OCI-LY1 (cell line): ENCODE data around the gene NPAS1.

Experiments used
- H2AFZ ChIP-seq: fragments of 200-600 bp; sonication (generic), shearing (Covaris generic); 2 replicates; pipeline ENCODE4 v1.6.0; 2014; ENCODE audit warnings: antibody characterized with exemption, mild to moderate bottlenecking, low read length
- H3F3A ChIP-seq: fragments of 200-600 bp; sonication (generic), shearing (Covaris generic); 2 replicates; pipeline ENCODE4 v1.6.0; 2014; ENCODE audit warnings: mild to moderate bottlenecking, antibody characterized with exemption, low read length, moderate library complexity; ENCODE audit not compliant: insufficient read depth
- H3K27ac ChIP-seq: fragments of 200-600 bp; sonication (generic); 2 replicates; pipeline ENCODE4 v1.5.1; 2014; ENCODE audit warnings: low read length, mixed run types, mild to moderate bottlenecking, low read depth; ENCODE audit not compliant: poor library complexity, severe bottlenecking
- H3K27me3 ChIP-seq: fragments of 200-600 bp; sonication (generic); 2 replicates; pipeline ENCODE4 v1.6.0; 2014; ENCODE audit warnings: antibody characterized with exemption, mild to moderate bottlenecking, low read length, moderate library complexity; ENCODE audit not compliant: insufficient read depth
- H3K36me3 ChIP-seq: fragments of 200-600 bp; sonication (generic); 2 replicates; pipeline ENCODE4 v1.6.1; 2014; ENCODE audit warnings: mild to moderate bottlenecking, antibody characterized with exemption, low read length, moderate library complexity, mixed read lengths; ENCODE audit not compliant: insufficient read depth
- H3K4me1 ChIP-seq: fragments of 200-600 bp; sonication (generic); 2 replicates; pipeline ENCODE4 v1.5.1; 2014; ENCODE audit warnings: mild to moderate bottlenecking, low read length, moderate library complexity; ENCODE audit not compliant: insufficient read depth, severe bottlenecking
- H3K4me2 ChIP-seq: fragments of 200-600 bp; sonication (generic), shearing (Covaris generic); 2 replicates; pipeline ENCODE4 v1.6.1; 2014; ENCODE audit warnings: low read length
- H3K4me3 ChIP-seq: fragments of 200-600 bp; sonication (generic); 2 replicates; pipeline ENCODE4 v1.5.1; 2014; ENCODE audit warnings: low read length, low read depth, mild to moderate bottlenecking, mixed read lengths; ENCODE audit not compliant: poor library complexity, severe bottlenecking
- H3K79me2 ChIP-seq: fragments of 200-600 bp; shearing (Covaris generic); 2 replicates; pipeline ENCODE4 v1.6.1; 2016; ENCODE audit warnings: mixed run types, low read length, mixed read lengths; ENCODE audit not compliant: insufficient read depth
- H3K9ac ChIP-seq: fragments of 200-600 bp; sonication (generic), shearing (Covaris generic); 2 replicates; pipeline ENCODE4 v1.6.1; 2014; ENCODE audit warnings: mild to moderate bottlenecking, low read length, mixed read lengths
- H3K9me2 ChIP-seq: fragments of 200-600 bp; sonication (generic), shearing (Covaris generic); 2 replicates; pipeline ENCODE4 v1.6.1; 2014; ENCODE audit warnings: low read depth, mild to moderate bottlenecking, low read length, mixed read lengths
- H3K9me3 ChIP-seq: fragments of 200-600 bp; shearing (Covaris generic); 2 replicates; pipeline ENCODE4 v1.6.1; 2014; ENCODE audit warnings: low read length, mixed read lengths
- H4K20me1 ChIP-seq: fragments of 200-600 bp; sonication (generic), shearing (Covaris generic); 2 replicates; pipeline ENCODE4 v1.6.0; 2016; ENCODE audit warnings: mild to moderate bottlenecking, low read length; ENCODE audit not compliant: insufficient read depth
- EZH2 ChIP-seq: fragments of 200-600 bp; sonication (generic), shearing (Covaris generic); IDR thresholded peaks from 2 replicates; pipeline ENCODE4 v1.8.0; 2017; ENCODE audit warnings: borderline replicate concordance, mixed run types, mild to moderate bottlenecking, antibody characterized with exemption, low read length, moderate library complexity, mixed read lengths
- TF ChIP-seq, protein P1 (sequence below): fragments of 200-600 bp; sonication (generic), shearing (Covaris generic); IDR thresholded peaks from 2 replicates; pipeline ENCODE4 v1.5.1; 2017; ENCODE audit warnings: mild to moderate bottlenecking, antibody characterized with exemption, low read length, moderate library complexity, mixed read lengths

NPAS1 gene

GRCh38 chr19:47084879-47085439 is 65.3 kb downstream of the NPAS1 start:
- Histone ChIP-seq H3K4me2 (no peak overlapping the region), H3K9me3 (no peaks in the 10 kb centered on the region), H3K9ac (no peak overlapping the region), H2AFZ (no peak overlapping the region), H3K36me3 (peaks cover 97% of the 10 kb centered on the region), H3K9me2 (no peaks in the 10 kb centered on the region), H3K4me3 (no peak overlapping the region), H3K4me1 (no peaks in the 10 kb centered on the region), H3K27ac (no peak overlapping the region), H3F3A (no peaks in the 10 kb centered on the region), H3K27me3 (no peaks in the 10 kb centered on the region), H3K79me2 (no peaks in the 10 kb centered on the region), H4K20me1 (no peaks in the 10 kb centered on the region)
- TF ChIP-seq, protein P1, sequence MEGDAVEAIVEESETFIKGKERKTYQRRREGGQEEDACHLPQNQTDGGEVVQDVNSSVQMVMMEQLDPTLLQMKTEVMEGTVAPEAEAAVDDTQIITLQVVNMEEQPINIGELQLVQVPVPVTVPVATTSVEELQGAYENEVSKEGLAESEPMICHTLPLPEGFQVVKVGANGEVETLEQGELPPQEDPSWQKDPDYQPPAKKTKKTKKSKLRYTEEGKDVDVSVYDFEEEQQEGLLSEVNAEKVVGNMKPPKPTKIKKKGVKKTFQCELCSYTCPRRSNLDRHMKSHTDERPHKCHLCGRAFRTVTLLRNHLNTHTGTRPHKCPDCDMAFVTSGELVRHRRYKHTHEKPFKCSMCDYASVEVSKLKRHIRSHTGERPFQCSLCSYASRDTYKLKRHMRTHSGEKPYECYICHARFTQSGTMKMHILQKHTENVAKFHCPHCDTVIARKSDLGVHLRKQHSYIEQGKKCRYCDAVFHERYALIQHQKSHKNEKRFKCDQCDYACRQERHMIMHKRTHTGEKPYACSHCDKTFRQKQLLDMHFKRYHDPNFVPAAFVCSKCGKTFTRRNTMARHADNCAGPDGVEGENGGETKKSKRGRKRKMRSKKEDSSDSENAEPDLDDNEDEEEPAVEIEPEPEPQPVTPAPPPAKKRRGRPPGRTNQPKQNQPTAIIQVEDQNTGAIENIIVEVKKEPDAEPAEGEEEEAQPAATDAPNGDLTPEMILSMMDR = no peak
- TF ChIP-seq EZH2 = no peak

- no peak overlapping the region for H3K27ac ChIP-seq
- no peaks in the 10 kb centered on the region for H3K9me3 ChIP-seq
- no peak overlapping the region for H3K4me3 ChIP-seq
- H4K20me1 ChIP-seq = no peaks in the 10 kb centered on the region
- H3F3A ChIP-seq = no peaks in the 10 kb centered on the region
- H2AFZ ChIP-seq = no peak overlapping the region
- H3K27me3 ChIP-seq = no peaks in the 10 kb centered on the region
- no peak overlapping the region for H3K4me2 ChIP-seq
- H3K4me1 ChIP-seq = no peaks in the 10 kb centered on the region
- H3K36me3 ChIP-seq = peaks cover 97% of the 10 kb centered on the region
- no peaks in the 10 kb centered on the region for H3K9me2 ChIP-seq
- no peak for TF ChIP-seq EZH2
- TF ChIP-seq, protein P1 = no peak
- H3K79me2 ChIP-seq = no peaks in the 10 kb centered on the region
- H3K9ac ChIP-seq = no peak overlapping the region
Measured at GRCh38 chr19:47086280-47086679, 66.6 kb downstream of the NPAS1 start.

- no peaks in the 10 kb centered on the region for H3K9me3 ChIP-seq
- peaks cover 94% of the 10 kb centered on the region for H3K36me3 ChIP-seq
Measured at GRCh38 chr19:47089767-47090350, 70.2 kb downstream of the NPAS1 start.

DNA sequence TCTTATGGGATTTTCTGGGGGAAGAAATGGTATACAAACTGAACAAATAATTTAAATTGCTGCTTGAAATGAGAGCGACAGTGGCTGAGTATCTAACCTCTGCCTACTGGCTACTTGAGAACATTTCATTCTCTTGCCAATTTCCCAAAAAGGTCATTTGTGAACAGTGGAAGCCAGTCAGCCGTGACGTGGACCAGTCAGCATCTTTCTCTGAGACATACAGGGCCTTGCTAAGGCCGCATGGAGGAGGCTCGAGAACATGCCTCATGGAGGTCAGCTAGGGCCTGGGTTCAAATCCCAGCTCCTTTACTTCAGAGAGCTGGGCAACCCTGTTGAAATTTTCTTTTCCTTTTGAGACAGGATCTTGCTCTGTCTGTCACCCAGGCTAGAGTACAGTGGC is 73.6 kb downstream of the NPAS1 start:
- H3K9me2 ChIP-seq = no peaks in the 10 kb centered on the region
- H3K9ac ChIP-seq = no peak overlapping the region
- H3K79me2 ChIP-seq = peaks cover 35% of the 10 kb centered on the region
- TF ChIP-seq EZH2 = no peak
- TF ChIP-seq, protein P1 = no peak
- H3K9me3 ChIP-seq = no peaks in the 10 kb centered on the region
- peaks cover 84% of the 10 kb centered on the region for H3K36me3 ChIP-seq
- H3F3A ChIP-seq = no peaks in the 10 kb centered on the region
- H4K20me1 ChIP-seq = 0 out of 2 replicates have a peak, but pooled peaks cover 3% of the 10 kb centered on the region
- peaks cover 30% of the 10 kb centered on the region for H3K4me1 ChIP-seq
- H3K27me3 ChIP-seq = no peaks in the 10 kb centered on the region
- H2AFZ ChIP-seq = no peak overlapping the region
- no peak overlapping the region for H3K27ac ChIP-seq
- no peak overlapping the region for H3K4me3 ChIP-seq
- no peak overlapping the region for H3K4me2 ChIP-seq

More at GRCh38 chr19:47089767-47090350, 70.2 kb downstream of the NPAS1 start:
- no peak for TF ChIP-seq EZH2
- Histone ChIP-seq H3K4me1 (peaks cover 13% of the 10 kb centered on the region), H4K20me1 (0 out of 2 replicates have a peak, but pooled peaks cover 3% of the 10 kb centered on the region), H3F3A (no peaks in the 10 kb centered on the region), H3K4me3 (no peak overlapping the region), H3K9me2 (no peaks in the 10 kb centered on the region), H3K79me2 (peaks cover 2% of the 10 kb centered on the region; the same call in 1 of the 2 replicates), H3K27me3 (no peaks in the 10 kb centered on the region), H3K9ac (no peak overlapping the region), H2AFZ (no peak overlapping the region), H3K27ac (no peak overlapping the region), H3K4me2 (no peak overlapping the region)
